Heart left ventricle (tissue), 13 donors: Measurements from ENCODE around the gene OGFRL1.

ENCODE experiments used
- POLR2A ChIP-seq, 2 donors: fragments of 450-650 bp; IDR thresholded peaks; one replicate each; pipeline ENCODE4 v1.6.1; 2017; ENCODE audit warnings: antibody characterized with exemption in 2 of 2, mild to moderate bottlenecking in 2 of 2, moderate library complexity in 2 of 2
- TF ChIP-seq, protein P1 (sequence below), 12 donors: fragments of 200-600 bp; sonication (generic) in 4 of 12; IDR thresholded peaks; one replicate each; pipeline versions ENCODE4 v1.5.0 to v1.8.0; 2018 to 2022; ENCODE audit warnings: antibody characterized with exemption in 12 of 12, mild to moderate bottlenecking in 5 of 12
- donor health status: ischemic (EF 13 %, LVEDD 7.1; RV severe dilation, severe dysfunction).
- donor health status: DM: no; HTN: yes; CAD: no.
- donor health status: DM: no; HTN: no; CAD: no.
- donor health status: ischemic (EF 25% LVEDD 6.9; RV normal size, moderate dysfunction).
- donor health status: ischemic (EF 25% LVEDD 5.7; RV mildly dilated, moderate dysfunction).
- donor health status: ischemic (EF 35%, LVEDD 5.7; RV mildly dilated, moderate dysfunction).
- donor health status: nonischemic (EF 11% LVEDD 7.7; RV severe dilation, severe dysfunction).
- donor health status: DM: yes; HTN: yes; CAD: no.
- donor health status: PGD.
- donor health status: ischemic (EF 29% LVEDD 5.4; RV normal size, mild dysfunction).
- donor health status: nonischemic (EF 23%, LVEDD 6.1; RV moderate dilation, normal function).

DNA sequence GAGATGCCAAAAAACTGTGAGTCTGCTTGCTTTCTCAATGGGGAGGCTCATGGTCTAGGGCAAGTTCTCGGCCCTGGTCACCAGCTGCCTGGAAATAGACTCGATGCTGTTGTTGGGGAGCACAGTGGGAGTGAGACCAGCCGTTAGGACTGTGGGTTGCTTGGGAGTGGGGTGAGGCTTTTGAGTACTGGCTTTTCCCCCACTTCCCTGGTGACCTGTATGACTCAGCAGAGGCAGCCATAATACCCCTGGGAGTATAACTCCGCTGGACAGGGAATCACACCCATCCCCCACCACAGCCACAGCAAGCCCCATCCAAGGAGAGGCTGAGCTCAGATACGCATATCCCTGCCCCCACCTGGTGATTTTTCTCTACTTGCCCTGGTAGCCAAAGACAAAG is 48.9 kb upstream of the OGFRL1 start:
- no peak for TF ChIP-seq POLR2A (IDR thresholded peaks at IDR 0.05)
- TF ChIP-seq, protein P1, sequence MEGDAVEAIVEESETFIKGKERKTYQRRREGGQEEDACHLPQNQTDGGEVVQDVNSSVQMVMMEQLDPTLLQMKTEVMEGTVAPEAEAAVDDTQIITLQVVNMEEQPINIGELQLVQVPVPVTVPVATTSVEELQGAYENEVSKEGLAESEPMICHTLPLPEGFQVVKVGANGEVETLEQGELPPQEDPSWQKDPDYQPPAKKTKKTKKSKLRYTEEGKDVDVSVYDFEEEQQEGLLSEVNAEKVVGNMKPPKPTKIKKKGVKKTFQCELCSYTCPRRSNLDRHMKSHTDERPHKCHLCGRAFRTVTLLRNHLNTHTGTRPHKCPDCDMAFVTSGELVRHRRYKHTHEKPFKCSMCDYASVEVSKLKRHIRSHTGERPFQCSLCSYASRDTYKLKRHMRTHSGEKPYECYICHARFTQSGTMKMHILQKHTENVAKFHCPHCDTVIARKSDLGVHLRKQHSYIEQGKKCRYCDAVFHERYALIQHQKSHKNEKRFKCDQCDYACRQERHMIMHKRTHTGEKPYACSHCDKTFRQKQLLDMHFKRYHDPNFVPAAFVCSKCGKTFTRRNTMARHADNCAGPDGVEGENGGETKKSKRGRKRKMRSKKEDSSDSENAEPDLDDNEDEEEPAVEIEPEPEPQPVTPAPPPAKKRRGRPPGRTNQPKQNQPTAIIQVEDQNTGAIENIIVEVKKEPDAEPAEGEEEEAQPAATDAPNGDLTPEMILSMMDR (IDR thresholded peaks at IDR 0.05) = no peak
